WI38 (cell line): Measurements from ENCODE around the gene AP2M1.

ENCODE experiments used
- H3K4me3 ChIP-seq: 2 replicates; pipeline ENCODE4 v1.5.1; 2011; ENCODE audit warnings: low read depth, mild to moderate bottlenecking, control low read depth, low read length
- CTCF ChIP-seq: IDR thresholded peaks from 2 replicates; pipeline ENCODE4 v1.5.1; 2012; ENCODE audit warnings: low read depth, mild to moderate bottlenecking, control low read depth, low read length

AP2M1 gene

DNA sequence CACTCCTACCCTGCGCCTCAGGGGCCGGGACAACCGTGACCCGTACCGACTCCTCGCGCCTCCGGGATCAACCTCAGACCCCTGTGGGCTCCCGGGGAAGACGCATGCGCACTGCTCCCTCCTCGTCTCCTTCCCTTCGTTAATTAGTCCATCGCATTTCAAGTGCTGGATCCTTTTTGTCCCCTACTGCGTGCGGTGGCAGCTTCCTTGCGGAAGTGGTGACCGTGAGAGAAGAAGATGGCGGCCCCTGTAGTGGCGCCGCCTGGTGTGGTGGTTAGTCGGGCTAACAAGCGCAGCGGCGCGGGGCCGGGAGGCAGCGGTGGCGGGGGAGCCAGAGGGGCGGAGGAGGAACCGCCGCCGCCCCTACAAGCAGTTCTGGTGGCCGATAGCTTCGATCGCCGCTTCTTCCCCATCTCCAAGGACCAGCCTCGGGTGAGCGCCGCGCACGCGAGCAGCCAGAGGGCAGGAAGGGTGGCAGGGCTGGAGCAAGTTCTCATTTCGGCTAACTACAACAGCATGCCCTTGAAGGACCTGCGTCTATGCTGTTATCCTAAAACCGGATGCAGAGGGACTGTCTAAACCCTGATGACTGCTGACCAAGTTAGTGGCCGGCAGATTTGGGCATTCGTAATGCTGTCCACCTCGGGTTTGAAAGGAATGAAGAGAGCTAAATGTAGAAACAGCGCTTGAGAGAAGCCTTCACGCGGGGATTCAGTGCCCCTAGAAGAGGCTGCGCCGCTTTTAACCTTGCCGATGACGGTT lies 39.3 kb upstream of the AP2M1 start, which contains the start of gene EIF2B5:
EIF2B5 (plus strand) TSS at position 210 of the 762 bp plus-strand sequence; CDS start at position 238, 28 bp downstream.
- peak; percentile 43; the same call in 1 of the 2 replicates for TF ChIP-seq CTCF

GRCh38 chr3:184135911-184136260 lies 38.8 kb upstream of the AP2M1 start:
- peak overlapping the region; percentile 81 for H3K4me3 ChIP-seq
- no peak for TF ChIP-seq CTCF

More for the DNA sequence above, 39.3 kb upstream of the AP2M1 start, which contains the start of gene EIF2B5:
- peak within 1 kb of the TSS; percentile 81 for H3K4me3 ChIP-seq

DNA sequence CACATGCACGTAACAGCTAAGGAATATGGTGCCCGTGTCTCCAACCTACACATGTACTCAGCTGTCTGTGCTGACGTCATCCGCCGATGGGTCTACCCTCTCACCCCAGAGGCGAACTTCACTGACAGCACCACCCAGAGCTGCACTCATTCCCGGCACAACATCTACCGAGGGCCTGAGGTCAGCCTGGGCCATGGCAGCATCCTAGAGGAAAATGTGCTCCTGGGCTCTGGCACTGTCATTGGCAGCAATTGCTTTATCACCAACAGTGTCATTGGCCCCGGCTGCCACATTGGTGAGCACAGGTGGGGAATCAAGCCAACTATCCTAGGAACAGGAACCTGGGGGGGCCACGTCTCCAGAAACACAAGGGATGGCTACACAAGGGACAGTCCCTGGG lies 34.2 kb upstream of the AP2M1 start:
- TF ChIP-seq CTCF = no peak
- no peak overlapping the region for H3K4me3 ChIP-seq

DNA sequence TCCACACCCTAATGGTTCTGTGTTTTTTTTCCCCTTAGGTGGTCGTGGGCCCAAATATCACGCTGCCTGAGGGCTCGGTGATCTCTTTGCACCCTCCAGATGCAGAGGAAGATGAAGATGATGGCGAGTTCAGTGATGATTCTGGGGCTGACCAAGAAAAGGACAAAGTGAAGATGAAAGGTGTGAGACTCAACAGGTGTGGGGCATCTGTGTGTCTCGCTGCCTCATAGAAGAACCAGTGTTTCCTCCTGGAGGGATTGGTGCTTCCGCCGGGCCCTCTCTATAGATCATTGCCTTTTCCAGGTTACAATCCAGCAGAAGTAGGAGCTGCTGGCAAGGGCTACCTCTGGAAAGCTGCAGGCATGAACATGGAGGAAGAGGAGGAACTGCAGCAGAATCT lies 32.5 kb upstream of the AP2M1 start:
- no peak for TF ChIP-seq CTCF
- H3K4me3 ChIP-seq = no peak overlapping the region

GRCh38 chr3:184143327-184143726 lies 31.3 kb upstream of the AP2M1 start:
- TF ChIP-seq CTCF = no peak
- no peak overlapping the region for H3K4me3 ChIP-seq

- no peak overlapping the region for H3K4me3 ChIP-seq
- TF ChIP-seq CTCF = no peak
Measured at GRCh38 chr3:184144505-184144904, 30.1 kb upstream of the AP2M1 start.

GRCh38 chr3:184145111-184145524 lies 29.5 kb upstream of the AP2M1 start:
- TF ChIP-seq CTCF = no peak
- no peak overlapping the region for H3K4me3 ChIP-seq
